ENCODE data around the gene PLXNA4.

- TF ChIP-seq CTCF (IDR thresholded peaks at IDR 0.05) = no peak
- TF ChIP-seq POLR2AphosphoS5 (IDR thresholded peaks at IDR 0.05) = no peak
- no peak for TF ChIP-seq POLR2A (IDR thresholded peaks at IDR 0.05)
- TF ChIP-seq EP300 (IDR thresholded peaks at IDR 0.05) = no peak
Measured at GRCh38 chr7:132425942-132426341, 150.3 kb downstream of the PLXNA4 start.

Measured in stomach (tissue), 4 donors.